Transverse colon (tissue), 3 donors: ENCODE data around the gene CARF.

Source experiments
- CTCF ChIP-seq, 5 experiments: fragments of 200-600 bp in 3 of 5; fragments of 450-650 bp in 2 of 5; sonication (generic) in 3 of 5; IDR thresholded peaks; 1 replicate in 2 of 5; 2 replicates in 3 of 5; pipeline ENCODE4 v1.5.1; 2016 to 2017; ENCODE audit warnings: antibody characterized with exemption in 5 of 5, inconsistent platforms in 3 of 5, mild to moderate bottlenecking in 2 of 5, moderate library complexity in 1 of 5
- POLR2A ChIP-seq: fragments of 450-650 bp; IDR thresholded peaks from one replicate; pipeline ENCODE4 v1.6.1; 2016; ENCODE audit warnings: antibody characterized with exemption, mild to moderate bottlenecking, moderate library complexity

- TF ChIP-seq CTCF (IDR thresholded peaks at IDR 0.05) (no peak), POLR2A (no peak)
Measured at GRCh38 chr2:202881570-202881969, 30.5 kb upstream of the CARF start.
